ENCODE data around the gene PALM. TPM values are rescaled to one million over a fixed set of nuclear protein-coding genes. Genes with fewer than 3 reads are reported as not detected.

Gene PALM
- polyA plus RNA-seq, 2 of the 4 experiments (the other 2 are of a cell fraction): 3.0 to 15.7 TPM

DNA sequence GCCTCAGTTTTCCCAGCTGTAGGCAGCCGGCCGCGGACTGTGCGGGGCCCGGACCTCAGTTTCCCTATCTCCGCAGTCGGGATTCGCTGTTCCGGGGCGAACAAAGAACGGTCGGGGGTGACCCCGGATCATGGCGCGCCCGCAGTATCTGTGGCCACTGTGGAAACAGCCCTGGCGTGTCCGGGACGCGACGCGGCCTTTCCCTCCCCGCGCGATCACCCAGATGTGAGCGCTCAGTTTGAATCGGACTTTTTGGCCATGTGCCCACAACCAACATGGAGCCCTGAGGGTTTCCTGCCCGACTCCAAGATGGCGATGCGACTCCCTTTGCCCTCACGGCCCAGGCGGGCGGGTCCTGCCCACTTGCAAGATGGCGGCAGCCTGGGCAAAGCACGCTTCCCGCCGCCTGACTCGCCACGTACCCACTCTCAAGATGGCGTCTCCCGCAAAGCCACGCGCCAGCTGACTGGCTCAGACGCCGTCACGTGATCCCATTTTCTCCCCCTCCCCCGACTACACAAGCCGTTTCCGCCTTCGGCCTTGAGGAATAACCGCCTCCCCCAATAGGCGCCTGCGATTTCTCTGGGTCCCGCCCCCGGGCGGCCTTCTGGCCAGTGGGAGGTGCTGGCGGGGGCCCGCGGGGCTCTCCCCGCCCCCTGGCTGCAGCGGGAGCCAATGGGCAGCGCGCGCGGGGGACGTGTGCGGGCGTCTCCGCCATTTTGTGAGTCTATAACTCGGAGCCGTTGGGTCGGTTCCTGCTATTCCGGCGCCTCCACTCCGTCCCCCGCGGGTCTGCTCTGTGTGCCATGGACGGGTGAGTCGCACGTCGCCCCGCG, 88.2 kb downstream of the PALM start, which contains the start of gene PTBP1:
PTBP1 (plus strand) TSS at position 761 of the 836 bp plus-strand sequence; CDS start at position 807, 46 bp downstream.
- ChIA-PET POLR2A (interaction anchor here (0.7 kb wide), 1 partner anchor 28 kb away, joined by 3 read pairs; no protein-coding TSS in a partner anchor), CTCF (interaction anchor here (1.1 kb wide), 1 partner anchor 26 kb away, joined by 4 read pairs; no protein-coding TSS in a partner anchor)
- WGBS (ENCODE audit: missing lambda C conversion rate): 0% methylated on average over 20 of the region's 83 CpGs
- TF ChIP-seq CEBPB (IDR thresholded peaks at IDR 0.05) (no peak), RARB (CRISPR knock-in tag; IDR thresholded peaks at IDR 0.05) (no peak), HES2 (IDR thresholded peaks at IDR 0.05) (no peak), HDAC2 (IDR thresholded peaks at IDR 0.05) (no peak), ATOH8 (CRISPR knock-in tag; IDR thresholded peaks at IDR 0.05; ENCODE audit: low read depth) (no peak), HOXB13 (CRISPR knock-in tag; IDR thresholded peaks at IDR 0.05; ENCODE audit: low read depth) (0 out of 2 replicates have a peak, but pooled peaks have one; percentile 46), BHLHE40 (IDR thresholded peaks at IDR 0.05; ENCODE audit: low read depth, low read length) (no peak), PHF8 (IDR thresholded peaks at IDR 0.05; ENCODE audit: borderline replicate concordance, low read depth) (no peak), MAFK (IDR thresholded peaks at IDR 0.05; ENCODE audit: partially characterized antibody) (no peak), FOSB (CRISPR knock-in tag; IDR thresholded peaks at IDR 0.05) (no peak), BCL3 (IDR thresholded peaks at IDR 0.05) (peak; percentile 83; the same call in 1 of the 3 replicates), HOXB5 (CRISPR knock-in tag; IDR thresholded peaks at IDR 0.05) (peak; percentile 76), TFCP2L1 (CRISPR knock-in tag; IDR thresholded peaks at IDR 0.05) (no peak), SREBF2 (IDR thresholded peaks at IDR 0.05) (no peak), MAZ (IDR thresholded peaks at IDR 0.05; ENCODE audit: borderline replicate concordance, low read depth, low read length) (no peak), FOXS1 (CRISPR knock-in tag; IDR thresholded peaks at IDR 0.05) (no peak), POLR2A (IDR thresholded peaks at IDR 0.05; ENCODE audit: low read length) (peak; percentile 82), GATA3 (IDR thresholded peaks at IDR 0.05; ENCODE audit: borderline replicate concordance) (no peak; the same call in 1 of the 2 replicates), RNF2 (IDR thresholded peaks at IDR 0.05; ENCODE audit: borderline replicate concordance, low read depth) (no peak), CBX8 (IDR thresholded peaks at IDR 0.05) (no peak), NR3C1 (IDR thresholded peaks at IDR 0.05) (no peak), JUN (IDR thresholded peaks at IDR 0.05) (peak in 1 of 2 experiments; percentile 93; a peak in 2 of 5 replicates), NPAS2 (CRISPR knock-in tag; IDR thresholded peaks at IDR 0.05; ENCODE audit: borderline replicate concordance) (peak; percentile 75; the same call in 1 of the 2 replicates), POLR2AphosphoS2 (conservative IDR thresholded peaks at IDR 0.05; ENCODE audit: low read length) (no peak), PBX3 (IDR thresholded peaks at IDR 0.05) (peak; percentile 54; the same call in 1 of the 2 replicates), FOSL2 (IDR thresholded peaks at IDR 0.05) (no peak), FOSL2 (CRISPR knock-in tag; IDR thresholded peaks at IDR 0.05) (0 out of 2 replicates have a peak, but pooled peaks have one; percentile 4)
- TF ChIP-seq, protein P1, sequence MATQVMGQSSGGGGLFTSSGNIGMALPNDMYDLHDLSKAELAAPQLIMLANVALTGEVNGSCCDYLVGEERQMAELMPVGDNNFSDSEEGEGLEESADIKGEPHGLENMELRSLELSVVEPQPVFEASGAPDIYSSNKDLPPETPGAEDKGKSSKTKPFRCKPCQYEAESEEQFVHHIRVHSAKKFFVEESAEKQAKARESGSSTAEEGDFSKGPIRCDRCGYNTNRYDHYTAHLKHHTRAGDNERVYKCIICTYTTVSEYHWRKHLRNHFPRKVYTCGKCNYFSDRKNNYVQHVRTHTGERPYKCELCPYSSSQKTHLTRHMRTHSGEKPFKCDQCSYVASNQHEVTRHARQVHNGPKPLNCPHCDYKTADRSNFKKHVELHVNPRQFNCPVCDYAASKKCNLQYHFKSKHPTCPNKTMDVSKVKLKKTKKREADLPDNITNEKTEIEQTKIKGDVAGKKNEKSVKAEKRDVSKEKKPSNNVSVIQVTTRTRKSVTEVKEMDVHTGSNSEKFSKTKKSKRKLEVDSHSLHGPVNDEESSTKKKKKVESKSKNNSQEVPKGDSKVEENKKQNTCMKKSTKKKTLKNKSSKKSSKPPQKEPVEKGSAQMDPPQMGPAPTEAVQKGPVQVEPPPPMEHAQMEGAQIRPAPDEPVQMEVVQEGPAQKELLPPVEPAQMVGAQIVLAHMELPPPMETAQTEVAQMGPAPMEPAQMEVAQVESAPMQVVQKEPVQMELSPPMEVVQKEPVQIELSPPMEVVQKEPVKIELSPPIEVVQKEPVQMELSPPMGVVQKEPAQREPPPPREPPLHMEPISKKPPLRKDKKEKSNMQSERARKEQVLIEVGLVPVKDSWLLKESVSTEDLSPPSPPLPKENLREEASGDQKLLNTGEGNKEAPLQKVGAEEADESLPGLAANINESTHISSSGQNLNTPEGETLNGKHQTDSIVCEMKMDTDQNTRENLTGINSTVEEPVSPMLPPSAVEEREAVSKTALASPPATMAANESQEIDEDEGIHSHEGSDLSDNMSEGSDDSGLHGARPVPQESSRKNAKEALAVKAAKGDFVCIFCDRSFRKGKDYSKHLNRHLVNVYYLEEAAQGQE (IDR thresholded peaks at IDR 0.05): no peak
- TF ChIP-seq, protein P2, sequence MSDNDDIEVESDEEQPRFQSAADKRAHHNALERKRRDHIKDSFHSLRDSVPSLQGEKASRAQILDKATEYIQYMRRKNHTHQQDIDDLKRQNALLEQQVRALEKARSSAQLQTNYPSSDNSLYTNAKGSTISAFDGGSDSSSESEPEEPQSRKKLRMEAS (IDR thresholded peaks at IDR 0.05): peak; percentile 93
- TF ChIP-seq, protein P3, sequence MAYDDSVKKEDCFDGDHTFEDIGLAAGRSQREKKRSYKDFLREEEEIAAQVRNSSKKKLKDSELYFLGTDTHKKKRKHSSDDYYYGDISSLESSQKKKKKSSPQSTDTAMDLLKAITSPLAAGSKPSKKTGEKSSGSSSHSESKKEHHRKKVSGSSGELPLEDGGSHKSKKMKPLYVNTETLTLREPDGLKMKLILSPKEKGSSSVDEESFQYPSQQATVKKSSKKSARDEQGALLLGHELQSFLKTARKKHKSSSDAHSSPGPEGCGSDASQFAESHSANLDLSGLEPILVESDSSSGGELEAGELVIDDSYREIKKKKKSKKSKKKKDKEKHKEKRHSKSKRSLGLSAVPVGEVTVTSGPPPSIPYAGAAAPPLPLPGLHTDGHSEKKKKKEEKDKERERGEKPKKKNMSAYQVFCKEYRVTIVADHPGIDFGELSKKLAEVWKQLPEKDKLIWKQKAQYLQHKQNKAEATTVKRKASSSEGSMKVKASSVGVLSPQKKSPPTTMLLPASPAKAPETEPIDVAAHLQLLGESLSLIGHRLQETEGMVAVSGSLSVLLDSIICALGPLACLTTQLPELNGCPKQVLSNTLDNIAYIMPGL (CRISPR knock-in tag; IDR thresholded peaks at IDR 0.05; ENCODE audit: borderline replicate concordance): no peak
- TF ChIP-seq, protein P4, sequence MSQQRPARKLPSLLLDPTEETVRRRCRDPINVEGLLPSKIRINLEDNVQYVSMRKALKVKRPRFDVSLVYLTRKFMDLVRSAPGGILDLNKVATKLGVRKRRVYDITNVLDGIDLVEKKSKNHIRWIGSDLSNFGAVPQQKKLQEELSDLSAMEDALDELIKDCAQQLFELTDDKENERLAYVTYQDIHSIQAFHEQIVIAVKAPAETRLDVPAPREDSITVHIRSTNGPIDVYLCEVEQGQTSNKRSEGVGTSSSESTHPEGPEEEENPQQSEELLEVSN (IDR thresholded peaks at IDR 0.05; ENCODE audit: borderline replicate concordance, low read depth): no peak; the same call in 1 of the 2 replicates

More for the DNA sequence above, 88.2 kb downstream of the PALM start, which contains the start of gene PTBP1:
- H3K4me3 ChIP-seq: peak within 1 kb of the TSS; percentile 100
- H3K9me3 ChIP-seq: no peaks in the 10 kb centered on the region
- FAIRE-seq (peak; percentile 39), ATAC-seq (peak; percentile 79 to 85), DNase-seq (ENCODE audit: low read depth in 1 of 2, low spot score in 1 of 2) (peak; percentile 86 to 100)
- H3K27ac ChIP-seq: peak within 1 kb of the TSS; percentile 100
- H3K4me2 ChIP-seq: peak within 1 kb of the TSS; percentile 99
- H3K4me1 ChIP-seq: peaks cover 40% of the 10 kb centered on the region

All from A549 (cell line).